GM21786 (cell line): Measurements from ENCODE around the gene PAPPA2.

Experiments used
- ATAC-seq: cut with Tn5 transposase; IDR thresholded peaks from one replicate; pipeline ENCODE4 v1.9.1; 2021; ENCODE audit not compliant: unreplicated experiment

PAPPA2 gene

GRCh38 chr1:176847052-176847451 is 384.1 kb downstream of the PAPPA2 start:
- ATAC-seq, result no peak

DNA sequence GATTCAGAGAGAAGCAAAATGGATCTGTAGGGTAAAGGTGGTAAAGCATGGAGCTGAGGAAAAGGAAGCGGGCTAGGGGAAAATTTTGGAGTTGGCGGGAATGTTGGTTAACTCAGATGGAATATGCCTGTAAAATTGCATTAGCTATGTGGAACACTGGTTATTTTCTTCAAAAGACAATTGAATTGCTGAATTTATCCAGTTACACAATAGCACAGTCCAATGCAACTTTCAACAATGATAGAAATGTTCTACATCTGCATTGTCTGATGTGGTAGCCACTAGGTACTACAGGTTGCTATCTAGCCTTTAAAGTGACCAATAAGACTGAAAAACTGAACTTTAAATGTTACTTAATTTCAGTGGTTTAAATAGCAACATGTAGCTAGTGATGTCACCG is 386.3 kb downstream of the PAPPA2 start:
- ATAC-seq, result no peak

GRCh38 chr1:176850871-176851270 is 387.9 kb downstream of the PAPPA2 start:
- ATAC-seq, result no peak

DNA sequence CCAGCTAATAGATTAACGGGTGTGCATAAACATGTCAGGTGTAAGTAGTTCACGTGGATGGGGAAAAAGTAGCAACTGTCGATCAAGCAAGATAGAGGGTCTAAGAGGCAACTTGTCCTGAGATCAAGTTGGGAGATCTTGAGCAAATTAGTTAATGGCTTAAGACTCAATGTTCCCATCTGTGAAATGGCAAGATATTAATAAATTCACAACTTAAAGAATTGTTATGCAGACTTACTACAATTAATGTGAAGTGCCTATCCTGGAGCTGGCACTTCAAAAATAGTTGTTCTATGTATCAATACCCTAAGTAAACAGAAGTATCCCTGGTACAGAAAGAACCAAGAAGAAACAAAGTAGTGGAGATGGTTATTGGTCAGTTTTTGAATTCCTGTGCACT is 389.1 kb downstream of the PAPPA2 start:
- no peak for ATAC-seq

GRCh38 chr1:176853503-176853902 is 390.5 kb downstream of the PAPPA2 start:
- no peak for ATAC-seq

DNA sequence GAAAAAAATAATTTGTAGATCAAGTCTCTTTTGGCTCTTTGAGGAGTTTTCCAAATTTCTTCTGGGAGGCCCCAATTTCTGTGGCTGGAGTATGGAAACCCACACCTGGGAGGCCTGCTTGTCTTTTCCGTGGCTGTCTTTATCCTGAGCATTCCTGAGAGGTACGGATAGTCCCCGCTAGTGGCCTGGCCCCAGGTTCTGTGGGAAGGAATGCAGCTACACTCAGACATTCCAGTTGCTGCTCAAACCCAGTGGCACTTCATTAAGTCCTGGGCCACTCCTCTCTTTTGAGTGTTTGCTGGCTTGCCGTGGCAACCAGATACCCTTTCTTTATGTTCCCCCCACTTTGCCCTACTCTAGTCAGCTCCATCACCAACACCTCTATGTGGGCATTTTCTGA is 391.1 kb downstream of the PAPPA2 start:
- ATAC-seq, result no peak

DNA sequence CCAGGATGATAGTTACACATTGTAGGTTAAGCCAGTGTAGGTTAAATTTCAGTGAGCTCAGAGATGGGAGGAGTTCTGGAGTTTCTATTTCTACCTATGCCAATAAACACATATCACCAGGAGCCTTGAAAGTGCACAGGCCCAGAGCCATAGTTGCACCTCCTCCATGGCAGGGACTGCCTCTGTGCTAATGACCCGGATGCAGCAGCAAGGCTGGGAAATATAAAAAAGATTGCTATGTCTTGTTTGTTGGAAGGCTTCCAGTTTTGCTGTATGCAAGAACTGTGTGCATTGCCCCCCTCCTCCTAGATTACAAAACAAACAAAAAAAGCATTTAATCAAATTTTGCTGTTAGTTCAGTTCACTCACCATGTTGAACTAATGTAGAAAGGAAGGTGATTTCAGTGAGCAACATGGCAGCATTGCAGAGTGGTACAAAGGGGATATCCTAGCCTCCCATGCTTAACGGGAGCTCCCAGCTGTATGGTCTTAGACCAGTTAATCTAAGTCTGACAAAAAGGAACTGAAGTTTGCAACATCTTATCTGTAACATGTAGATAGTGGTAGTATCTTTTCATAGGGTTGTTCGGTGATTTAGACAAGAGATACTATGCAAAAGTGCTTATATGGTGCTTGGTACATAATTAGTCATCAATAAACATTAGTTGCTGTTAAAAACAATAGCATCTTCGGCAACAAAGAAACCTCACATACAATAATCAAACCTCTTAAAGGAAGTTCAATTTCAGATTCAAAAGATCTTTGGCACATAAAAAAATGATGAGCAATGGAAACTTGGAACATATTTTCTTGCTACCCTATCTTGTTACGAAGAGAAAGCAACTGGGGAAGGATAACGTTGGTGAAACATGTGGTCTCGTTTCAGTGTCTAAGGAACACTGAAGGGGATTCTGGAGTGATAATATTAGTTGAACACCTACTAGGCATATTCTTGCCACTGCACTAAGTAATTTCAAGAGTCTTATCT is 392.1 kb downstream of the PAPPA2 start:
- ATAC-seq, result no peak

DNA sequence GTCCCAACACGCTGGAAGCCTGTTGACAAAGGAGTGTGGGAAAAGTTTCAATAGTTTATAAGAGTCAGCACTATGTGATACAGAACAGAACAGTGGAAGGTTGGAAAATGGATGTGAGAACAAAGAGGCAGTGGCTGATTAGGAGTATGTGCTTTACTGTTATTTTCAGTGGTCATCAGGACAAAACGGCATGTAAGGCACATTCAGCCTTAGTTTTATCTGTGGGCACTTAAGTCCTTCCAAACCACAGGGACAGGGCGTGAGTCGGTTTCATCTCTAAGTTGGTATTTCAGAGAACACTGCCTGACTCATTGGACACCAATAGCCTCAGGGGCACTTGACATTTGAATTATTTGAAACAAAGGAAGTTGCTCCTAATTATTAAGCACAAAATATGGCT is 394.7 kb downstream of the PAPPA2 start:
- no peak for ATAC-seq

GRCh38 chr1:176858433-176858916 is 395.5 kb downstream of the PAPPA2 start:
- no peak for ATAC-seq

DNA sequence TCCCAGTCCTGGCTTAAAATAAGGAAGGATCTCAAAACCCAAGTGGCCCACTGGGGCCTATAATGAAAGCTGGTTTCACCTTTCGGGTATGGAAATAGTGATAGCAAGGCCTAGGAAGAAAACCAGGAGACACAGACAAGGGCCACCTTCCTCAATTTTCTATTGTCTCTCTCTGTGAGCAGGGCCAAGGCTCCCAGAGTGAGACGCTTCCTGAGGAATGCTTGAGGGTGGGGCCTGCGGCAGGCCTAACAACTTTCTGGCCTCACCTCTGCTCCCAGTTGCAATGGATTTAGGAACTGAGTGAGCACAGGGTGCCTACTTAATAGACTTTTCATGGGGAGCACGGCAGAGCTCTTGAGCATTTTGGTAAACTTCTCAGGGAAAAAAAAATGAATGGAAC is 400.6 kb downstream of the PAPPA2 start:
- no peak for ATAC-seq

DNA sequence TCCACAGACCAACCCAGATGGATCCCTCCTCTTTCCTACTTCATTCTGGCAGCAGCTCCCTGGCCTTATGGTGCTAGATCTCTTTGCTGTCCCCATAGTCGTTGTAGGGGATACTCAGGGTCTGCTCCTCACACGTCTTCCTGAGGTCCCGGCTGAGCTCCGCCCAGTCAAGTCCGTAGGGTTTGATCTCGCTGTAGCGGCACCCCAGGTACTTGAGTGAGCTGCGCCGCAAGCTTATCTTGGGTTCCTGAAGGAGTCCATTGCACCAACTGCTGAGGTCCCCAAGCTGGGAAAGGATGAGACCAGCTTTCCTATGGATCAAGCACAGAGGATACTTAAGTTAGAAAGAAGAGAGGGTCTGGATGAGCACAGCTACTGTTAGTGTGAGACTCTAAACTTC is 401.2 kb downstream of the PAPPA2 start:
- ATAC-seq, result no peak

GRCh38 chr1:176866011-176866714 is 403.2 kb downstream of the PAPPA2 start:
- ATAC-seq, result no peak

DNA sequence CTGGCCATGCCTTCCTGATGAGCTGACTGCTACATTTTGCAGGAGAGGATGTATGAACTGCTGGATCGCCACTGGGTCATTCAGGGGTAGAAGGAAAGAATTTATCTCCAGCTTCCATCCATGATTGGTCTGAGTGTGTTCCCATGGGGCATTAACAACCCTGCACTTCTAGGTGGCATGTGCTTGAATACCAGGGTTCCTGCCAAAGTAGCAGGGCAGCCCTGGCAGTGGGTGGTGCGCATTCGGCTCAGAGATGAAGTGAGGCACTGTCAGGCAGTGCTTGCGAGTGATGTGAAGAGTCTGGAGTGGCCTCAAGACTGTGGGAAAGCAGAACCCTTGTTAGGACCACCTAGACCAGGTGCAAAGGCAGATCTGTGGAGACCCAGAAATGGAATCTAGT is 406.6 kb downstream of the PAPPA2 start:
- ATAC-seq, result no peak

- no peak for ATAC-seq
Measured at GRCh38 chr1:176876966-176877515, 414.1 kb downstream of the PAPPA2 start.

- ATAC-seq, result no peak
Measured at GRCh38 chr1:176877557-176877956, 414.6 kb downstream of the PAPPA2 start.

- no peak for ATAC-seq
Measured at GRCh38 chr1:176878750-176879536, 416.0 kb downstream of the PAPPA2 start.

GRCh38 chr1:176879784-176880620 is 417.0 kb downstream of the PAPPA2 start:
- no peak for ATAC-seq

- ATAC-seq, result no peak
Measured at GRCh38 chr1:176880955-176881595, 418.1 kb downstream of the PAPPA2 start.

GRCh38 chr1:176884286-176884685 is 421.3 kb downstream of the PAPPA2 start:
- no peak for ATAC-seq

DNA sequence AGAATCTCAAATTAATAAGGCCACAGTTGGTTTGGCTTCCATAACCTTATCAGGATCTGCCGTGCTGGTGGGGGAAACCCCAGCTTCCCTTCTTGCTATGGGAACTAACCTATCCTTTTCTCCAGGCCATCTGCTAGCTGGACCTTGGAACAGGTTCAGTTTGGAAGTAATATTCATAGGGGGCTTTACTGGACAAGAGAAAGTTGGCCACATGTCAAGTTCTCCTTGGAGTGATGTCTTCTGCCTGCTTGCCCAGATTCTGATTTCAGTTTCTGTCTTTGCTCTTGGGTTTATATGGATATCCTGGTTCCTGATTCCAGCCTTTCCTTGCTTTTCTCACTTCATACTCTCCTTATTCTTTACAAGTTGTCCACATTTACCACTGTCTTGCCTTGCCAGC is 421.9 kb downstream of the PAPPA2 start:
- ATAC-seq, result no peak
